Eye (tissue), 1 donor: ENCODE results near the gene RAB11FIP3.
"Not testable (repeated sequence)": the region's sequence is repeated elsewhere in the genome, so short reads cannot be mapped to it uniquely, and the experiment has no call there.

Experiments
- DNase-seq: peaks from one replicate; pipeline ENCODE4 v3.0.0-alpha.2; 2015

Gene RAB11FIP3

DNA sequence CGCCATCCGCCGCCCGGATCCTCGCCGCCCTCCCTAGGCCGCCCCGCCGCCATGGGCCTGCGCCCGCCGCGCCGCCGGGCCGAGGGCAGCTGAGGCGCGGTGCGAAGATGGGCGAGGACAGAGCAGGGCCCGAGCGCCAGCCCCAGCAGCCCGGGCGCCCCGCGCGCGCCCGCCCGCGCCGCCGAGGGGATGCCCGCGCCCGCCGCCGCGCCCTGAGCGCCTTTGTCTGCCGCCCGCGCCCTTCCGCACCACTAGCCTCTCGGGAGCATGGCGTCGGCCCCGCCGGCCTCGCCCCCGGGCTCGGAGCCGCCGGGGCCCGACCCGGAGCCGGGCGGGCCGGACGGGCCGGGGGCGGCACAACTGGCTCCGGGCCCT is 278 bp downstream of the RAB11FIP3 start:
- no peak for DNase-seq

DNA sequence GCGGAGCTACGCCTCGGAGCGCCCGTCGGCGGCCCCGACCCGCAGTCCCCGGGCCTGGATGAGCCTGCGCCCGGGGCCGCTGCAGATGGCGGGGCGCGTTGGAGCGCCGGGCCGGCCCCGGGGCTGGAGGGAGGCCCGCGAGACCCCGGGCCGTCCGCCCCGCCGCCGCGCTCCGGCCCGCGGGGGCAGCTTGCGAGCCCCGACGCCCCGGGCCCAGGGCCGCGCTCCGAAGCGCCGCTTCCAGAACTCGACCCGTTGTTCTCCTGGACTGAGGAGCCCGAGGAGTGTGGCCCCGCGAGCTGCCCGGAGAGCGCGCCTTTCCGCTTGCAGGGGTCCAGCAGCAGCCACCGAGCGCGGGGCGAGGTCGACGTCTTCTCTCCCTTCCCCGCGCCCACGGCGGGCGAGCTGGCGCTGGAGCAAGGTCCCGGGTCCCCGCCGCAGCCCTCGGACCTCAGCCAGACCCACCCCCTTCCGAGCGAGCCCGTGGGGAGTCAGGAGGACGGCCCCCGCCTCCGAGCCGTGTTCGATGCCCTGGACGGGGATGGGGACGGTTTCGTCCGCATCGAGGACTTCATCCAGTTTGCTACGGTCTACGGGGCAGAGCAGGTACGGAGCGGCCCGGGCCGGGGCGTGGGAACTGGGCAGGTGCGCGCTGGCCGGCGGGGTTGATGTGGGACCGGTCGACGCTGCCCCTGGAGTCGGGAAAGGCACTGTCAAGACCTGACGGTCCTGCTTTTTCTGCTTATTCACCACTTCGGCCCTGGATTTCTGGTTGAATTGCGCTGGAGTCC is 861 bp downstream of the RAB11FIP3 start:
- DNase-seq = peak; percentile 54

DNA sequence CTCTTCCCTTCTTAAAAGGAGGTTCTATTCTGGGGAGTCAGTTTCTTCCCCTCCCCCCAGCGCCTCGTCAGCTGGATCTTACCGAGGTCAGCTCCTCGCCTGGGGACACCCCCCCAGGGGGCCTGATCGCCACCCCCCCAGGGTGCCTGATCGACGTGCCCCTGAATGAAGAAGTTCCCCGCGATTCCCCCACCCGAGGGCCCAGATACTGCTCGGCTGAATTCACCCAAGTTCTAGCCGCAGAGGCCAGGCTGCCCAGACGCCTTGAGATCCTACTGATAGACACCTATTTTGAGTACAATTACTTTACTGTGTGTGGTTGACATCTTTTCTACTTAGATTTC is 1.4 kb downstream of the RAB11FIP3 start:
- no peak for DNase-seq

DNA sequence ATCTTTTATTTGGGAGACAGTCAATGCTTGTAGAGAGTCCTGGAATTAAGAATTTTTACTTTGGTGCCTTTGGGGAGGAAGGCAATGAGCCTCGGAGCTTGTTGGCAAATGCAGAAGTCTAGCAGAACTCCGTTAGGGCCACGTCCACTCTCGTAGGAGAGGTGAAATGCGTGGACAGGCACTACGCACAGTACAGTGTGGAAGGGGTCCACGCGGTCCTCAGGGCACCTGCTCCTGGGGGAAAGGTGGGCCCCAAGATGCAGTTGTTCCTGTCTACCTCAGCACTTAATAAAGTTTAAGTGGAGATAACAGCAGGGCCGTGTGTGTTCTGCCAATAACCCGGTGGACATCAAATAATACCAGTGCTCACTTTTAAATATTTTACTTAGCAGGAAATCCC is 1.8 kb downstream of the RAB11FIP3 start:
- DNase-seq = no peak

DNA sequence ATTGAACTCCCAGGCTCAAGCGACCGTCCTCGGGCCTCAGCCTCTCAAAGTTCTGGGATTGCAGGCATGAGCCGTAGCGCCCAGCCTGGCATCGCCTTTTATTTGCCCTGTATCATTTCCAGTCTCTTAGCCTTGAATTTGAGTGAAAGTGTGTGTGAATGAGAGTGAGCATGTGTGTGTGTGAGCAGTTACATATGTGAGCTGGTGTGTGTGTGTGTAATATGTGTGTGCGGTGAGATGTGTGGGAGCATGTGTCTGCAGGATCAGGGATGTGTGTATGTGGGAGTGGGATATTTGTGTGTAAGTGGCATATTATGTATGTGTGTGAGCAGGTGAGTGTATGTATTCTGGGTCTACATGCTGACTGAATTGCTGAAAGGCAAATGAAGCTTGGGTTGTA is 5.5 kb downstream of the RAB11FIP3 start:
- DNase-seq = no peak

DNA sequence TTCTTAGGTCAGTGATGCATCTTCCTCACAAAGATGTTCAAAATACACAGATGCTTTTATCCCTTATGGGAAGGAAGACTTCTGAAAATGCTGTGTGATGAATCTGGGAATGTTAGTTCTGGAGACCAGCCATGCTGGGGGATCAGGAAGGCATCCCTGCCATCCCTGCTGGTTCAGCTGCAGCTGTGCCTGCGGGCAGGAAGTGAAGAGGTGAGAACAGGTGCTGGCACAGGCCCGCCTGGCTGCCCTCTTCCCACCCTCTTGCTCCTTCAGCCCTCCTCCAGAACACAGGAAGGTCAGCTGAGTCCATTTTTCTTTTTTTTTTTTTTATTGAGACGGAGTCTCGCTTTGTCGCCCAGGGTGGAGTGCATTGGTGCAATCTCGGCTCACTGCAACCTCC is 15.2 kb downstream of the RAB11FIP3 start:
- DNase-seq = no peak

DNA sequence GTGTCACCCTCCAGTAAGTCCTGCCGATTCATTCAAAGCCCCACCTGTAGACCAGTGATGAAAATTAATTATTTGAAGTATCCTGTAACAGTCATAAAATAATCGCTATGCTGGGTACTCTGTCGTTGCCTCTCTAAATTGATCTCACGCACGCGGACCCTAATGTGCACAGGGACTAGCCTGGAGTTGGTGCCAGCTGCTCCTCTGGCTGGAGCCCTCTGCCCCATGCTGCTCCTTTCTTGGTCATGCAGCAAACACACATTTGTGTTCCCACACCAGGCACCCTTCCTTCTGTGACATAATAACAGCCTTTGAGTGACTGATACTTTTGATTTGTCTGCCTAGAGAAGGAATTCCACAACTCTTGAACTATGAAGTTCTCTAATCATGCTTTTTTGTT is 16.0 kb downstream of the RAB11FIP3 start:
- no peak for DNase-seq

DNA sequence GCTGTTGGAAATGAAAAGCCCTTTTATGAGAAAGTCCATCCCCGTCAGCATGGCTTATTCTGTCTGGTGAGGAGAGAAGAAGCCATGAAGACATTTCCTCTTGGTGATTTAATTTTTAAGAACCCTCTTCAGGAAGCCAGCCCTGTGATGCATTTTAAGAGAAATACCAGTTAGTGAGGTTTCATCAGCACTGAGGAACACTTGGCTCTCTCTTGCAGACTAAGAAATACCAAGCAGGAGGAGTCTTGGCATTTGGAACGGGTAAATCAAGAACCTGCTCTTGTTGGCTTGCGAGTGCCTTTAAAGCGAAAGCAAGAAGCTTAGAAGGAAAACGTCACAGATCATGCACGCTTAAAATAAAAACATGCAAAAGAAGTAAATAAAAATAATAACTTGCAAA is 17.5 kb downstream of the RAB11FIP3 start:
- no peak for DNase-seq

DNA sequence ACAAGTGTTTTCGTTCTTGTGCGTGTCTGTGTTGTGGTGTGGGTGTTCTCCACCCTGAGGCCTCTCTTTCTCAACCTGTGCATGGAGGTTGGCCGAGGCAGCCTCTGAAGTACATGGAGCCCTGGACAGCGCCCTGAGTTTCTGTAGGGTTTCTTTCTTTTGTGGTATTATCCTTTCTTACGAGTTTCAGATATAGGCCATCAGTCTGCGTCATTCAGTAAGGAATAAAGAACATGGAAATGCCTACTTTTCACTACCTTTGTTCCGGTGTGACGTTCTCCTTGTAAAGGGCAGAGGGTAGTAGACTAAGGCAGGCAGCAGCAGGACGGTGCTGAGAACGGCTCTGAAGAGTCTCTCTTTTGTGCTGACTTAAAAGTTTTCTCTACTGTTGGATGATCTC is 18.6 kb downstream of the RAB11FIP3 start:
- no peak for DNase-seq

DNA sequence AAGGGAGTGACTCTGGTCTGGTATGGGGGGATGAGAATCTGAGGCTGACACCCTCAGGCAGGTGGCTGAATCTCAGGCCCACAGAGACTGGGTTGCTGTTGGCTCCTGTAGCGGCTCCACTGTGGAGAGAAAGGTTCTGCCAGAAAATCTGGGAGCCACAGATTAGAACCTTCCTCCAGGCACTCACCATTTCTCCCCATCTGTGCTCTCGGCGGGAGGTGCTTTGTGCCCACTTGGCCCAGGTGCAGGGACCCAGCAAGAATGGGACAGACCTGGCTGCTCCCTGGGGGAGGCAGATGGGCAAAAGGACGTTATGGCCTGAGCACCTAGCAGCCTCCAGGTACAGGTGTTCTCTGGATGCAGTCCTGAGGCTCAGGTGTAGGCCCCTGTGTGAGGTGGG is 20.1 kb downstream of the RAB11FIP3 start:
- no peak for DNase-seq

DNA sequence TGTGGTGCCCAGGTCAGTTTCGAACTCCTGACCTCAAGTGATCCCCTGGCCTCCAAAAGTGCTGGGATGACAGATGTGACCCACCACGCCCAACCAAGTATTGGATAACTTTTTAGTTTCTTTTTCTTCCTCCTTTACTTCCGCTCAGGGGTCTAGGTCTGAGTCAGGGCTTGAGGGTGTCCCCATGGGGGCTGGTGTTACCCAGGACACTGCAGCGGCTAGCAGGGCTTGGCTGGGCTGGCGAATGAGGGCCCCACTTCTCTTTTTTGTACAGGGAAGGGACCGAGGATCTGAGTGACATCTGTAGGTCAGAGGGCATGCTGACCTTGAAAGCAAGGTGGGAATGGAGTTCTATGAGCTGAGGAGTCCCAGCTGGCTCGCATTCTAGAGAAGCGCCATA is 24.9 kb downstream of the RAB11FIP3 start:
- no peak for DNase-seq

DNA sequence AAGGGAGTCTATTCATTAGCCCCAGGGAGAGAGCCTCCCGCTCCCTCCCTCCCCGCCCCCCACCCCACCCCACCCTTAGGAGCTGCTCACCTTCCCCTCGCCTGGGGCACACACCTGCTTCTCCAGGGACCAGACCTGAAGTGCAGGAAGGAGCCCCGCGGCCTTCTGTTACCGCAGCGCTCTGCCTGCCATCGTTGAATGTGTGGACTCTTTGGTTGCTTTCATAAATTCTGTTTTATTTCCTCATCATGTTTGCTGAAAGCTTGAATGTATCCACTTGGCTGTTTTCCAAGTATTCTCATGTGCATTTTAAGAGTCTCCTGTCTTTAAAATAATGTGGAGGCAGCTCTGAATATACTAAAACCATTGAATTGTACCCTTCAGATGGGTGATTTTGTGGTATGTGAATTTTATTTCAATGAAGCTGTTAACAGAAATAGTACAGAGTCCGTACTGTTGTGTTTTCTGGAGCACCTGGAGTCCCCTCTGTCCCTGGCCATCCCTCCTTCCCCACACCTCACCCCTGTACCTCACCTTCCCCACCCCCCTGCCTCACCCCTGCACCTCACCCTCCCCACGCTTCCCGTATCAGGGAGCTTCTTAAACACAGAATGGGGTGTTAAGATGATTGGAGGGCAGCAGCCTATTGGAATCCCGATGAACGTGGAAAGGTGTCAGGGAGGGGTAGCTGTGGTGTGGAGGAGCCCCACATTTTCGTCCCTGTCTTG is 25.5 kb downstream of the RAB11FIP3 start:
- DNase-seq = no peak

DNA sequence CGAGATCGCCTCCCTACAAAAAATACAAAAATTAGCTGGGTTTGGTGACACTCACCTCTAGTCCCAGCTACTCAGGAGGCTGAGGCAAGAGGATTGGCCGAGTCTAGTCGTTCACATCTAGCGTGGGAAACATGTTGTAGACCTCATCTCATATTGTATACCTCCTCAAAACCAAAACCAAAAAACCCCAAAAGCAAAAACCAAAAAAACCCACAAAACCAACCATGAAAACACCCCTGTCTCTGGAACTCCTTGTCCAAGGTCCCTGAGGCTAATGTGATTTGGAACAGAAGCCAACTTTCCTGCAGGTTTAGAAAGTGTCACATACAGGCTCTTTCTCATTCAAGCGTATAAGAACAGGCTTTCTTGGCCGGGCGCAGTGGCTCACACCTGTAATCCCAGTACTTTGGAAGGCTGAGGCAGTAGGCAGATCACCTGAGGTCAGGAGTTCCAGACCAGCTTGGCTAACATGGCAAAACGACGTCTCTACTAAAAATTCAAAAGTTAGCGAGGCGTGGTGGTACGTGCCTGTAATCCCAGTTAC is 29.0 kb downstream of the RAB11FIP3 start:
- DNase-seq = no peak

DNA sequence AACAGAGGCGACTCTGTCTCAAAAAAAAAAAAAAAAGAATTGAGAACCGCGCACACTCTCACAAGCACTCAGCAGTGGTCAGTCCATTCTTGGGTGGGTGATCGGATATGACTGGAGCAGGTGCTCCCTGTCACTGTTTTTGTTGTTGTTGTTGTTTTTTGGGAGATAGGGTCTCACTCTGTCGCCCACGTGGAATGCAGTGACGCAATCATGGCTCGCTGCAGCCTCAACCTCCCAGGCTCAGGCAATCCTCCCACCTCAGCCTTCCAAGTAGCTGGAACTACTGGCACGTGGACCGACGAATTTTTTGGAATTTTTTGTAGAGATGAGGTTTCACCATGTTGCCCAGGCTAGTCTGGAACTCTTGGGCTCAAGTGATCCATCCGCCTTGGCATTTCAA is 30.0 kb downstream of the RAB11FIP3 start:
- DNase-seq = no peak

DNA sequence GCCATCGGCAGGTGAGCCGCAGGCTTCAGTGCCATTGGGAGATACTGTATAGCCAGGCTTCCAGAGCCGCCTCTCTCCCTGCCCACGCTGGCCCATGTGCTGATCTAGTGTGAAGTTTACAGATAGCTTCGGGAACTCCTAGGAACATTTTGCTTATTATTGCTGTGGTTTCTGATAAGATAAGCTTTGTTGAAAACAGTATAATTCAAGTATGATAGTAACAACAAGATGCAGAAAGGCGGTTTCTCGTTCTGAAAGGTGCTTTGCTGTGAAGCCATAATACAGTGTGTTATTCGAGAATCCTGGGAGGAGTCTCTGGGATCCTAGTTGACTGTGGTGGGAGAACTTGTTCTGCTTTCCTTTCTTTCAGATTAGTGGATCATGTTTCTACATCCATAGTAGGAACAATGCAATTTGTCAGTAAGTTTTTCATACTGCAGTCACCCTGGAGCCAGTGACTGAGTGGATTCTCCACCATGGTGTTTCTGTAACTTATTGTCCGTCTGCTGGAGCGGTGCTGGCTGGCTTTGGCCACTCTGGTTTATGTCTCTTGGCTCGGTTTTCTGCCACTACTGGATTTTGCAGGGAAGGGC is 31.5 kb downstream of the RAB11FIP3 start:
- DNase-seq = no peak

DNA sequence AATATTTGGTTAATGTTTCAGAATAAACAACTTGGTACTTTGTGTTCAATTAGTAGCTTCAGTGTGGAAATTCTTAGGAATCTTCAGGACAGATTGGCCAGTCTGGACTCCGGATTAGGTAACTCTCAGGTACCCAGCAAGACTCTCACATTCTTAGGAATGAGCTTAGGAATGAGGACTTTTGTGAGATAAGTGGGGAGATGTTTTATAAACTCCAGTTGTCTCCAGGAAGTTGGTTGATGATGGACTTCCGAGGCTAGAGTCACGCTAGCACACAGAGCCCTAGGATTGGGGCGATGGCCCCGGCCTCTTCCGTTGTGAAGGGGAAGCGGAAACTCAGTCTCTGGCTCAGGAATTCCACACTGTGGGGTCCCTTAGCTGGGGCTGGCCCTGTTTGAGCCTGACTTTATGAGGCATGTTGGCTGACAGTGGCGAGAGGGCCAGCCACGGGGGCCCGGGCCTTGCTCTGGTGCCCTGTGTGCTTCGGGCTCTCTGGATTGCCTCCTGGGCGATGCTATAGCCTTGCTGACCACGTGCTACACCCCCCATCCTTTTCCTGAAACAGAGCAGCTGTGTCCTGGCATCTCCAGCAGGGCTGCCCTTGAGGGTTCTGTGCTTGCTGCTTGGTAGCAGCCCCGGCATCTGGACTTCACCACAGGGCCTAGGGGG is 32.4 kb downstream of the RAB11FIP3 start:
- DNase-seq = peak; percentile 64

DNA sequence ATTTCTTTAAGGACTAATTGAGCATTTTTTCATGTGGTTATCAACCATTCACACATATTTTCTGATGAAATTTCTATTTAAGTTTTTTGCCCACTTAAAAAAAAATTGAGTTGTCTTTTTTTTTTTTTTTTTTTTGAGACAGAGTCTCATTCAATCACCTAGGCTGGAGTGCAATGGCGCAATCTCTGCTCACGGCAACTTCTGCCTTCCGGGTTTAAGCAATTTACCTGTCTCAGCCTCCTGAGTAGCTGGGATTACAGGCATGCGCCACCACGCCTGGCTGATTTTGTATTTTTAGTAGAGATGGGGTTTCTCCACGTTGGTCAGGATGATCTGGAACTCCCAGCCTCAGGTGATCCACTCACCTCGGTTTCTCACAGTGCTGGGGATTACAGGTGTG is 34.3 kb downstream of the RAB11FIP3 start:
- DNase-seq = no peak

DNA sequence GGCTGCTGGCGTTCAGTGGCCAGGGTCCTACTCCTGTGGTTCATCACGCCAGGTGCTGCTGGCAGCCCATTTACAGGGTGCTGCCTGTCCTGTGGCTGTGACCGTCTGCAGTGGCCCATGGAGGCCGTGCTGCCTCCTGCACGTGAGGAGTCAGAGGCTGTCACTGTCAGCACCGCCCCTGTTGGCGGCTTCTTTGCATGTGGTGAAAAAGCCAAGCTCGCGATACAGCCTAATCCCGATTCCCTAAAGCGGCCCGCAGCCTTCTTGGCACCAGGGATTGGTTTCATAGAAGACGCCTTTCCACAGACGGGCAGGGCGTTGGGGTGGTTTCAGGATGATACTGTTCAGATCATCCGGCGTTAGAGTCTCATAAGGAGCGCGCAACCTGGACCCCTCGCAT is 35.3 kb downstream of the RAB11FIP3 start:
- no peak for DNase-seq

DNA sequence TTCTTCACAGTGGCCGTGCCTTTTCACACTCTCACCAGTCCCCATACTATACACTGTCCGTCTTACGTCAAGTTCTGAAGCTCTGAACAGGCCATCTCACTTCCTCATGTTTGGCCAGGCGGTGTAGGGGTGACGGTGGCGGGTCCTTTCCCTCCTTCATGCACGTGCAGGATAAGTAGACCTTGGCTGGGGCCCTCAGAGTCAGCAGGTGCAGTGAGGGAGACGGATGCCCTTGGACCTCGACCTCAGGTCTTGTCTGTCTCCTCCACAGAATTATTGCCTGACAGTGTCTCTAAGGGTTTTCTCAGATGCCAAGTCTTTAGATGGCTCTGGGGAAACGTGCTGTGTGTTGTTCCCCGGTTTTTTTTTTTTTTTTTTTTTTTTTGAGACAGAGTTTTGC is 37.6 kb downstream of the RAB11FIP3 start:
- no peak for DNase-seq

DNA sequence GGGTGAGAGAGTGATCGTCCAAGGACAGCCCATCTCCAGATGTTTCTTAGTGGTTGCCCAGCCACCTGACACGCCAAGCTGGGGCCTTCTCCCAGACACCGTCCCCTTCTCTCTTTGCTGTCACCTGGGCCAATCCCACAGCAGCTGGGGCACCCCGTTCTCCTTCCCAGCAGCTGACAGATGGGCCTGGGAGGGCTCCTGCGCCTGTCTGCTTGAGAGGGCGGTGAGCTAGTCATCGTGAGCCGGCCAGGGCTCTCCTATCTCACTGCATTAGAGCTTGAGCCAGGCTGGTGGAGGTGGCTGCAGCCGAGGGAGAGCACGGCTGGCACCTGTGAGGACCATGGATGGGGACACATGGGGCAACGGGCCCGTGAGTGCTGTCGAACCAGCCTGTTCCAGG is 41.2 kb downstream of the RAB11FIP3 start:
- DNase-seq = no peak

DNA sequence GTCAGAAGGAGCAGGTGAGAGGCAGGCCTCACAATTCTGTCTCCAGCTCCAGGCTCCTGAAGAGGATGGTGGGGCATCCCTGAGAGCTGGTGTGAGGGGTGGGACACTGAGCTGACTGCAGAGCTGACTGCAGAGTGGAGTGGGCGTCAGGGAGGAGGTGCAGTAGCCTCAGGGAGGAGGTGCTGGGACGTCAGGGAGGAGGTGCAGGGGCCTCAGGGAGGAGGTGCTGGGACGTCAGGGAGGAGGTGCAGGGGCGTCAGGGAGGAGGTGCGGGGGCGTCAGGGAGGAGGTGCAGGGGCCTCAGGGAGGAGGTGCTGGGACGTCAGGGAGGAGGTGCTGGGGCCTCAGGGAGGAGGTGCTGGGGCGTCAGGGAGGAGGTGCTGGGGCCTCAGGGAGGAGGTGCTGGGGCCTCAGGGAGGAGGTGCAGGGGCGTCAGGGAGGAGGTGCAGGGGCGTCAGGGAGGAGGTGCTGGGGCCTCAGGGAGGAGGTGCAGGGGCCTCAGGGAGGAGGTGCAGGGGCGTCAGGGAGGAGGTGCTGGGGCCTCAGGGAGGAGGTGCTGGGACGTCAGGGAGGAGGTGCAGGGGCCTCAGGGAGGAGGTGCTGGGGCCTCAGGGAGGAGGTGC is 41.9 kb downstream of the RAB11FIP3 start:
- DNase-seq = not testable (repeated sequence)

DNA sequence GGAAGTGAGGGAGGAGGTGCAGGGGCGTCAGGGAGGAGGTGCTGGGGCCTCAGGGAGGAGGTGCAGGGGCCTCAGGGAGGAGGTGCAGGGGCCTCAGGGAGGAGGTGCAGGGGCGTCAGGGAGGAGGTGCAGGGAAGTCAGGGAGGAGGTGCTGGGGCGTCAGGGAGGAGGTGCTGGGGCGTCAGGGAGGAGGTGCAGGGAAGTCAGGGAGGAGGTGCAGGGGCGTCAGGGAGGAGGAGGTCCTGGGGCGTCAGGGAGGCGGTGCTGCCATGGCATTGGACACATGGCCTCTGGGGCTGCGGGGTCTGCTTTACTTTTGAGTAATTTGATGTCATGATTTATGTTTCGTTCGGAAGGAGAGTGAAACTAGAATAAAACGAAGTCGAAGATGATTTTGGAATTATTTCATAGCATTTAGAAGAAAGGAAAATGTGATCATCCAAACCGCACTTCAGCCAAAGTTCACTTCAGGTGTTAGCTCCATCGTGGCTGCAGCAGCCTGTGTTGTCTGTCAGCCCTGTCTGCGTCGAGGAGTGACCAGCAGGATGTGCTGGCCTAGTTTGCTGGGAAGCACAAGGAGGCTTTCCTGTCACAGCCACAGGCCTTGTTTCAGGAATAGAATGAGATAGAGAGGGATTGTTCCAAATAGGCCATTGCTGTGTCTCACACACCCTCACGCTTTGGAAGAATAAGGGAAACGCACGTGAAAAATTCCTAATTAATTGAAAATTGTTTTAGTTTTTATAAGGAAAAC is 42.8 kb downstream of the RAB11FIP3 start:
- DNase-seq = peak; percentile 23
